Tibial nerve (tissue), 4 donors: Measurements from ENCODE around the gene PCBD1. TPM values are rescaled to one million over a fixed set of nuclear protein-coding genes. Genes with fewer than 3 reads are reported as not detected.

ENCODE experiments used
- DNase-seq, 2 donors: peaks; one replicate each; pipeline ENCODE4 v3.0.0-alpha.2; 2019; ENCODE audit warnings: low spot score in 2 of 2
- H3K27ac ChIP-seq, 4 donors: fragments of 200-600 bp; sonication (generic) in 3 of 4; one replicate each; pipeline ENCODE4 v1.5.1; 2017 to 2019; ENCODE audit warnings: mild to moderate bottlenecking in 1 of 4
- H3K27me3 ChIP-seq, 2 donors: fragments of 200-600 bp; sonication (generic) in 1 of 2; one replicate each; pipeline versions ENCODE4 v1.5.1 to v1.6.0; 2017 to 2019
- H3K36me3 ChIP-seq, 3 donors: fragments of 200-600 bp; sonication (generic); one replicate each; pipeline ENCODE4 v1.5.1; 2018 to 2019
- H3K4me1 ChIP-seq, 4 donors: fragments of 200-600 bp; sonication (generic) in 3 of 4; one replicate each; pipeline ENCODE4 v1.5.1; 2017 to 2019
- H3K4me3 ChIP-seq, 4 donors: fragments of 200-600 bp; sonication (generic) in 3 of 4; one replicate each; pipeline ENCODE4 v1.5.1; 2017 to 2019; ENCODE audit warnings: mild to moderate bottlenecking in 1 of 4, moderate library complexity in 1 of 4
- H3K9me3 ChIP-seq, 4 donors: fragments of 200-600 bp; sonication (generic) in 3 of 4; one replicate each; pipeline ENCODE4 v1.5.1; 2017 to 2019
- EP300 ChIP-seq, 2 donors: sonication (generic); formaldehyde crosslinking; IDR thresholded peaks; one replicate each; pipeline ENCODE4 v1.6.1; 2017; ENCODE audit warnings: antibody characterized with exemption in 2 of 2, mild to moderate bottlenecking in 1 of 2
- POLR2A ChIP-seq, 2 donors: fragments of 450-650 bp; IDR thresholded peaks; one replicate each; pipeline ENCODE4 v1.6.1; 2017; ENCODE audit warnings: antibody characterized with exemption in 2 of 2, mild to moderate bottlenecking in 2 of 2, moderate library complexity in 2 of 2
- WGBS, 2 donors: methylation state at CpG; one replicate each; pipeline ENCODE4 v1.1.5; 2018; 5-methylcytosine and 5-hydroxymethylcytosine counted together
- total RNA-seq, 4 donors: library from RNA; depleted of rRNA; stranded (reverse); fragments of >200 nt; gene quantifications; one replicate each; pipeline ENCODE4 v1.1.0, GENCODE V29; 2016
- TF ChIP-seq, protein P1 (sequence below), 5 experiments: fragments of 200-600 bp in 3 of 5; fragments of 450-650 bp in 2 of 5; sonication (generic) in 3 of 5; IDR thresholded peaks; one replicate each; pipeline ENCODE4 v1.5.1; 2016 to 2019; ENCODE audit warnings: antibody characterized with exemption in 5 of 5, mild to moderate bottlenecking in 3 of 5, moderate library complexity in 2 of 5

The PCBD1 gene
- total RNA-seq, 4 donors from 2014 or later, result 32.2 to 57.7 (median 39.1) TPM

DNA sequence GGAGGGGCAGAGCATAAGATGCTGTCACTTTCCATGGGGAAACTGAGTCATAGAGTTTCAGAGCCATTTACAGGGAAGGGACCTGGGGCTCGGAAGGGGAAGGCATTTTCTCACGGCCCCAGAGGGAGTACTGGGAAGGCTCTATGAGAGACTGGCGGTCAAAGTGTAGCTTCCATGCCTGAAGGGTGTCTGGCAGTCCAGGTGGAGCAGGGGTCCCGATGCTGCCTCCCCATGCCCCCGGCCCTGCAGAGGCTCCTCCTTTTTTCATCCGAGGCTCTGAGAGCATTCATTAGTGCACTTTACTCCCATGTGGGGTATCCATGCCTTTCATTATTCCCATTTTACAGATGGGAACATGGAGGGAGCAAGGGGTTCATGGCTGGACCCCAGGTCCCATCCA is 27.9 kb upstream of the PCBD1 start:
- no peaks in the 10 kb centered on the region for H3K9me3 ChIP-seq
- WGBS, 2 donors, result 84 to 88% methylated on average over 5 to 6 of the region's 6 CpGs
- no peaks in the 10 kb centered on the region for H3K4me1 ChIP-seq
- no peaks in the 10 kb centered on the region for H3K36me3 ChIP-seq
- no peaks in the 10 kb centered on the region for H3K27me3 ChIP-seq
- no peak for TF ChIP-seq POLR2A (IDR thresholded peaks at IDR 0.05)
- TF ChIP-seq, protein P1, sequence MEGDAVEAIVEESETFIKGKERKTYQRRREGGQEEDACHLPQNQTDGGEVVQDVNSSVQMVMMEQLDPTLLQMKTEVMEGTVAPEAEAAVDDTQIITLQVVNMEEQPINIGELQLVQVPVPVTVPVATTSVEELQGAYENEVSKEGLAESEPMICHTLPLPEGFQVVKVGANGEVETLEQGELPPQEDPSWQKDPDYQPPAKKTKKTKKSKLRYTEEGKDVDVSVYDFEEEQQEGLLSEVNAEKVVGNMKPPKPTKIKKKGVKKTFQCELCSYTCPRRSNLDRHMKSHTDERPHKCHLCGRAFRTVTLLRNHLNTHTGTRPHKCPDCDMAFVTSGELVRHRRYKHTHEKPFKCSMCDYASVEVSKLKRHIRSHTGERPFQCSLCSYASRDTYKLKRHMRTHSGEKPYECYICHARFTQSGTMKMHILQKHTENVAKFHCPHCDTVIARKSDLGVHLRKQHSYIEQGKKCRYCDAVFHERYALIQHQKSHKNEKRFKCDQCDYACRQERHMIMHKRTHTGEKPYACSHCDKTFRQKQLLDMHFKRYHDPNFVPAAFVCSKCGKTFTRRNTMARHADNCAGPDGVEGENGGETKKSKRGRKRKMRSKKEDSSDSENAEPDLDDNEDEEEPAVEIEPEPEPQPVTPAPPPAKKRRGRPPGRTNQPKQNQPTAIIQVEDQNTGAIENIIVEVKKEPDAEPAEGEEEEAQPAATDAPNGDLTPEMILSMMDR (IDR thresholded peaks at IDR 0.05), result no peak
- no peak for TF ChIP-seq EP300 (IDR thresholded peaks at IDR 0.05)
- no peak overlapping the region for H3K4me3 ChIP-seq
- no peak overlapping the region for H3K27ac ChIP-seq
- DNase-seq, result no peak

DNA sequence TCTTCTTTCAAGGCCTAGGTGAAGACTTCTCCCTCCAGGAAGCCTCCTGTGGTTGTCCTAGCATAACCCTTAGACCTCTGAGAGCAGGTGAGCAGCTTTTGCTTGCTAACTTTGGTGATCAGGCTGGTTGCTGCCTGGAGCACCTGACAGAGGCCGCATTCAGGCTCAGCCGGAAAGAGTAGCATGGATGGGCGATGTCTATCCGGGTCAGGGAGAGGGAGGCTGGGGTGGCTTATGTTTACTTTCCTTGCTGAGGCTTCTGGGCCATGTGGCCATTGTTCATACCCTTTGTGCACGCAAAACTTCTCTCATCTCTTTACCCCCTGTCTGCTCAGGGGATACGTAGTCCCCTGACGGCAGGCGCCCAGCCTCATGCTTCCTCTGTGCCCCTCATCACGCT is 27.4 kb upstream of the PCBD1 start:
- no peak overlapping the region for H3K27ac ChIP-seq
- H3K4me3 ChIP-seq, result no peak overlapping the region
- H3K36me3 ChIP-seq, result no peaks in the 10 kb centered on the region
- H3K27me3 ChIP-seq, result no peaks in the 10 kb centered on the region
- 88 to 90% methylated on average over 9 of the region's 9 CpGs for WGBS, 2 donors
- DNase-seq, result no peak
- H3K4me1 ChIP-seq, result no peaks in the 10 kb centered on the region
- no peaks in the 10 kb centered on the region for H3K9me3 ChIP-seq
- TF ChIP-seq EP300 (IDR thresholded peaks at IDR 0.05) (no peak), POLR2A (IDR thresholded peaks at IDR 0.05) (no peak)
- TF ChIP-seq, protein P1 (IDR thresholded peaks at IDR 0.05), result no peak

DNA sequence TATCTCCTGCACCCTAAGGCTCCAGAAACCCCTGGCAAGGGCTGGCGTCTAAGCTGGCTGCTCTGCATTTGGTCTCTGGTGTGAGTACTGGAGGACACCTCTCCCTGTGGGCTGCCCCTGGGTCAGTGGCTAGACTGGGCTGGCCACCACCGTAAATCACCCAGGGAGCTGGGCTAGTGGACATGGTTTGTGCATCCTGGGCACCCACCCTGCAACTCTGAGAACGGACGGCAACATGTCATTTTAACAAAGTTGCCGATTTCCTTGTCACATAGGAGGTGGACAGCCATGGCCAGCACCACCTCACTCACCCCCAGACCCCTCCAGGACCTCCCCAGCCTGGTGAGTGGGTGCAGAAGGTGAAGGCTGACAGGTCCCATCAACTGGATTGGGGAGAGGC is 26.8 kb upstream of the PCBD1 start:
- Histone ChIP-seq H3K4me3 (no peak overlapping the region), H3K27me3 (no peaks in the 10 kb centered on the region), H3K9me3 (no peaks in the 10 kb centered on the region), H3K36me3 (no peaks in the 10 kb centered on the region), H3K4me1 (no peaks in the 10 kb centered on the region), H3K27ac (no peak overlapping the region)
- 77 to 85% methylated on average over 5 of the region's 5 CpGs for WGBS, 2 donors
- no peak for TF ChIP-seq EP300 (IDR thresholded peaks at IDR 0.05)
- TF ChIP-seq POLR2A (IDR thresholded peaks at IDR 0.05), result no peak
- TF ChIP-seq, protein P1 (IDR thresholded peaks at IDR 0.05), result no peak
- no peak for DNase-seq

DNA sequence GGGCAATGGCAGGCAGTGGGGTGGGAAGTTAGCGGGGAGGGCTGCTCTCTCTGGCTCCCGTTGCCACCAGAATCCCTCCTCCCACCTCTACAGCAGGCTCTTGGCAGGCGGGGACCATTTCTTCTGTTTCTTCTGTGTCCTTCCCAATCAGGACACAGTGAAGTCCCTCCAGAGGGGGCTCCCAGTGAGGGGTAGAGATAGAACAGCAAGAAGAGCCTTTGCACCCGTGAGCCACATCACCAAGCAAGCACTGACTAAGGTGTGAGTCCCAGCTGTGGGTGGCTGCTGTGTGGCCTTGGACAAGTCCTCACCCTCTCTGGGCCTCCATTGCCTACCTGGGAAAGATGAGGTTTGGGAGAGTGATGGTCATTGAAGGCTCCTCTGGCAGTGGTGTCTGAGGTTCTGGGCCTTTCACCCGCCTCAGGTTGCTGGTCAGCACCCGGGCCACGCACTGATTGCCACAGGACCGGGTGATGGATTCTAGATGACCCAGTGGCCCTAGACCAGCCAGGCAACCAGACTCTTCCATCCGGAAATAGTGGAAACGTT is 26.0 kb upstream of the PCBD1 start:
- no peak for DNase-seq
- 74 to 78% methylated on average over 10 of the region's 10 CpGs for whole genome bisulfite sequencing, 2 donors
- Histone ChIP-seq H3K4me3 (no peak overlapping the region), H3K27me3 (no peaks in the 10 kb centered on the region), H3K9me3 (no peaks in the 10 kb centered on the region), H3K4me1 (no peaks in the 10 kb centered on the region), H3K27ac (no peak overlapping the region), H3K36me3 (no peaks in the 10 kb centered on the region)
- TF ChIP-seq, protein P1 (IDR thresholded peaks at IDR 0.05), result no peak
- TF ChIP-seq EP300 (IDR thresholded peaks at IDR 0.05), result no peak
- no peak for TF ChIP-seq POLR2A (IDR thresholded peaks at IDR 0.05)

DNA sequence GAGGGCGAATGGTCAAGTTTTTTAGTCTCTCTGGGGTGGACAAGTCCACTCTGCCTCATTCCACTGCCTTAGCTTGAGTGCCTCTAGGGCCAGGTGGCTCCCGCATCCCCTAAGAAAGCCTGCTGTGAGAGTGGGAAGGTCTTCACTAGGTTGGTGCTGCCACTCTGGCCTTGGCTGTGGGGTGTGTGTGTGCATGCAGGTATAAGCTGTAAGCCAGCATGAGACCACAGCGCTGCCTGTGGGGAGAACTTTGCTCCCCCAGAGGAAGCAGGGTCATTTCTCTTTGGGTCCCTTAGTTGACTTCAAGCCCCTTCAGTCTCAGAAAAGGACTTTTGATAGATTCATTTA is 25.5 kb upstream of the PCBD1 start:
- Histone ChIP-seq H3K4me3 (no peak overlapping the region), H3K9me3 (no peaks in the 10 kb centered on the region), H3K27ac (no peak overlapping the region), H3K27me3 (no peaks in the 10 kb centered on the region), H3K36me3 (no peaks in the 10 kb centered on the region), H3K4me1 (no peaks in the 10 kb centered on the region)
- DNase-seq, result no peak
- no peak for TF ChIP-seq EP300 (IDR thresholded peaks at IDR 0.05)
- TF ChIP-seq, protein P1 (IDR thresholded peaks at IDR 0.05), result no peak
- TF ChIP-seq POLR2A (IDR thresholded peaks at IDR 0.05), result no peak
- 84 to 88% methylated on average over 3 of the region's 3 CpGs for WGBS, 2 donors
